Vagina (tissue), 2 donors: ENCODE results near the gene E2F3.

ENCODE experiments used
- POLR2A ChIP-seq, 2 donors: fragments of 450-650 bp; IDR thresholded peaks; one replicate each; pipeline ENCODE4 v1.6.1; 2017; ENCODE audit warnings: antibody characterized with exemption in 2 of 2, mild to moderate bottlenecking in 2 of 2, moderate library complexity in 2 of 2
- POLR2AphosphoS5 ChIP-seq, 2 donors: sonication (generic); formaldehyde crosslinking; IDR thresholded peaks; one replicate each; pipeline ENCODE4 v1.9.0; 2017; ENCODE audit warnings: antibody characterized with exemption in 2 of 2, mild to moderate bottlenecking in 2 of 2, low read depth in 1 of 2; ENCODE audit not compliant: insufficient read depth in 1 of 2
- TF ChIP-seq, protein P1 (sequence below), 3 experiments: fragments of 450-650 bp in 2 of 3; fragments of 200-600 bp in 1 of 3; sonication (generic) in 1 of 3; IDR thresholded peaks; one replicate each; pipeline ENCODE4 v1.5.1; 2017 to 2019; ENCODE audit warnings: antibody characterized with exemption in 3 of 3, mild to moderate bottlenecking in 2 of 3, moderate library complexity in 2 of 3

- TF ChIP-seq, protein P1, sequence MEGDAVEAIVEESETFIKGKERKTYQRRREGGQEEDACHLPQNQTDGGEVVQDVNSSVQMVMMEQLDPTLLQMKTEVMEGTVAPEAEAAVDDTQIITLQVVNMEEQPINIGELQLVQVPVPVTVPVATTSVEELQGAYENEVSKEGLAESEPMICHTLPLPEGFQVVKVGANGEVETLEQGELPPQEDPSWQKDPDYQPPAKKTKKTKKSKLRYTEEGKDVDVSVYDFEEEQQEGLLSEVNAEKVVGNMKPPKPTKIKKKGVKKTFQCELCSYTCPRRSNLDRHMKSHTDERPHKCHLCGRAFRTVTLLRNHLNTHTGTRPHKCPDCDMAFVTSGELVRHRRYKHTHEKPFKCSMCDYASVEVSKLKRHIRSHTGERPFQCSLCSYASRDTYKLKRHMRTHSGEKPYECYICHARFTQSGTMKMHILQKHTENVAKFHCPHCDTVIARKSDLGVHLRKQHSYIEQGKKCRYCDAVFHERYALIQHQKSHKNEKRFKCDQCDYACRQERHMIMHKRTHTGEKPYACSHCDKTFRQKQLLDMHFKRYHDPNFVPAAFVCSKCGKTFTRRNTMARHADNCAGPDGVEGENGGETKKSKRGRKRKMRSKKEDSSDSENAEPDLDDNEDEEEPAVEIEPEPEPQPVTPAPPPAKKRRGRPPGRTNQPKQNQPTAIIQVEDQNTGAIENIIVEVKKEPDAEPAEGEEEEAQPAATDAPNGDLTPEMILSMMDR (IDR thresholded peaks at IDR 0.05): no peak
- TF ChIP-seq POLR2A (IDR thresholded peaks at IDR 0.05) (no peak), POLR2AphosphoS5 (IDR thresholded peaks at IDR 0.05; ENCODE audit: insufficient read depth in 1 of 2, low read depth in 1 of 2) (no peak)
Measured at GRCh38 chr6:20532881-20533280, 131.2 kb downstream of the E2F3 start.
